Calu3 (cell line): ENCODE data around the gene PSMA8. TPM values are rescaled to one million over a fixed set of nuclear protein-coding genes. Genes with fewer than 3 reads are reported as not detected.
"Not testable (repeated sequence)": the region's sequence is repeated elsewhere in the genome, so short reads cannot be mapped to it uniquely, and the experiment has no call there.

Experiments
- BruUV-seq: library from RNA; stranded (reverse); fragments of 400-500 nt; replicated peaks from 2 replicates; lab custom pipeline; 2021; lab: Mats Ljungman, UMichigan
- CTCF ChIA-PET: fragments of 300-600 bp; sonication (Branson Sonifier 250); formaldehyde crosslinking; loops from one replicate; lab custom pipeline; 2022; ENCODE audit warnings: antibody characterized with exemption; lab: Charles Lee
- DNase-seq: peaks from one replicate; pipeline ENCODE4 v3.0.0; 2022
- H3K27ac Mint-ChIP-seq: one replicate; pipeline ENCODE4 v1.8.0; 2022; ENCODE audit warnings: mixed read lengths; ENCODE audit not compliant: unreplicated experiment
- H3K27me3 Mint-ChIP-seq: one replicate; pipeline ENCODE4 v1.8.0; 2022; ENCODE audit warnings: mixed read lengths; ENCODE audit not compliant: unreplicated experiment
- H3K36me3 Mint-ChIP-seq: one replicate; pipeline ENCODE4 v1.8.0; 2022; ENCODE audit warnings: mild to moderate bottlenecking, moderate library complexity, mixed read lengths; ENCODE audit not compliant: insufficient read depth, unreplicated experiment
- H3K4me1 Mint-ChIP-seq: one replicate; pipeline ENCODE4 v1.8.0; 2022; ENCODE audit warnings: mild to moderate bottlenecking, low read depth, mixed read lengths; ENCODE audit not compliant: unreplicated experiment
- H3K4me3 Mint-ChIP-seq: one replicate; pipeline ENCODE4 v1.8.0; 2022; ENCODE audit warnings: mild to moderate bottlenecking, low read depth, moderate library complexity, mixed read lengths; ENCODE audit not compliant: unreplicated experiment
- H3K9me3 Mint-ChIP-seq: one replicate; pipeline ENCODE4 v1.8.0; 2022; ENCODE audit warnings: low read depth, mixed read lengths; ENCODE audit not compliant: unreplicated experiment
- intact Hi-C: fragments of 100-400 bp; cut with micrococcal nuclease; formaldehyde crosslinking; loops from one replicate; pipeline ENCODE4 v1.10.0; 2022; ENCODE audit not compliant: unreplicated experiment
- total RNA-seq: library from RNA; stranded (reverse); gene quantifications from 2 replicates; pipeline ENCODE4 v1.2.3, GENCODE V29; 2022
- TF ChIP-seq, protein P1 (sequence below): fragments of 200-600 bp; IDR thresholded peaks from one replicate; pipeline ENCODE4 v1.8.0; 2022; ENCODE audit warnings: antibody characterized with exemption; ENCODE audit not compliant: unreplicated experiment

PSMA8 gene
- total RNA-seq, 1 experiment from 2014 or later: not detected

DNA sequence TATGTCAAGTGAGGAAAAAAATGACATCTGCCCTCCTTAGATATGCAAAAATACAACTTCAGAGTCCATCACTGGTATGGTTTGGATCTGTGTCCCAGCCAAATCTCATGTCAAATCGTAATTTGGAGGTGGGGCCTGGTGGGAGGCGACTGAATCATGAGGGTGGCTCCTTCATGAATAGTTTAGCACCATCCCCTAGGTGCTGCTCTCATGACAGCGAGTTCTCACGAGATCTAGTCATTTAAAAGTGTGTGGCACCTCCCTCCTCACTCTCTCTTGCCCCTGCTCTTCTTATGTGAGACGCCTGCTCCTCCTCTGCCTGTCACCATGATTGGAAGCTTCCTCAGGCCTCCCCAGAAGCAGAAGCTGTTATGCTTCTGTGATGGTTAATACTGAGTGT, 5.9 kb upstream of the PSMA8 start:
- DNase-seq: no peak
- intact Hi-C loops: no loop called here
- Mint-ChIP-seq H3K4me3 (no peak overlapping the region), H3K4me1 (no peaks in the 10 kb centered on the region), H3K9me3 (no peaks in the 10 kb centered on the region), H3K27ac (no peak overlapping the region), H3K36me3 (no peaks in the 10 kb centered on the region), H3K27me3 (no peaks in the 10 kb centered on the region)
- CTCF ChIA-PET: interaction anchor here (0.7 kb wide), 1 partner anchor 580 kb away, joined by 5 read pairs; no protein-coding TSS in a partner anchor
- TF ChIP-seq, protein P1, sequence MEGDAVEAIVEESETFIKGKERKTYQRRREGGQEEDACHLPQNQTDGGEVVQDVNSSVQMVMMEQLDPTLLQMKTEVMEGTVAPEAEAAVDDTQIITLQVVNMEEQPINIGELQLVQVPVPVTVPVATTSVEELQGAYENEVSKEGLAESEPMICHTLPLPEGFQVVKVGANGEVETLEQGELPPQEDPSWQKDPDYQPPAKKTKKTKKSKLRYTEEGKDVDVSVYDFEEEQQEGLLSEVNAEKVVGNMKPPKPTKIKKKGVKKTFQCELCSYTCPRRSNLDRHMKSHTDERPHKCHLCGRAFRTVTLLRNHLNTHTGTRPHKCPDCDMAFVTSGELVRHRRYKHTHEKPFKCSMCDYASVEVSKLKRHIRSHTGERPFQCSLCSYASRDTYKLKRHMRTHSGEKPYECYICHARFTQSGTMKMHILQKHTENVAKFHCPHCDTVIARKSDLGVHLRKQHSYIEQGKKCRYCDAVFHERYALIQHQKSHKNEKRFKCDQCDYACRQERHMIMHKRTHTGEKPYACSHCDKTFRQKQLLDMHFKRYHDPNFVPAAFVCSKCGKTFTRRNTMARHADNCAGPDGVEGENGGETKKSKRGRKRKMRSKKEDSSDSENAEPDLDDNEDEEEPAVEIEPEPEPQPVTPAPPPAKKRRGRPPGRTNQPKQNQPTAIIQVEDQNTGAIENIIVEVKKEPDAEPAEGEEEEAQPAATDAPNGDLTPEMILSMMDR: no peak
- BruUV-seq: no TSS peak

DNA sequence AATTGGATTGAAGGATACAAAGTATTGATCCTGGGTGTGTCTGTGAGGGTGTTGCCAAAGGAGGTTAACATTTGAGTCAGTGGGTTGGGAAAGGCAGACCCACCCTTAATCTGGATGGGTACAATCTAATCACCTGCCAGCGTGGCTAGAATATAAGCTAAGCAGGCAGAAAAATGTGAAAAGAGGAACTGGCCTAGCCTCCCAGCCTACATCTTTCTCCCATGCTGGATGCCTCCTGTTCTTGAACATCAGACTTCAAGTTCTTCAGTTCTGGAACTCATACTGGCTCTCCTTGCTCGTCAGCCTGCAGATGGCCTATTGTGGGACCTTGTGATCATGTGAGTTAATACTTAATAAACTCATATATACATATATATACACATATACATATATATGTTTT, 5.5 kb upstream of the PSMA8 start:
- H3K4me1 Mint-ChIP-seq, H3K36me3 Mint-ChIP-seq, intact Hi-C loops: not testable (repeated sequence)

DNA sequence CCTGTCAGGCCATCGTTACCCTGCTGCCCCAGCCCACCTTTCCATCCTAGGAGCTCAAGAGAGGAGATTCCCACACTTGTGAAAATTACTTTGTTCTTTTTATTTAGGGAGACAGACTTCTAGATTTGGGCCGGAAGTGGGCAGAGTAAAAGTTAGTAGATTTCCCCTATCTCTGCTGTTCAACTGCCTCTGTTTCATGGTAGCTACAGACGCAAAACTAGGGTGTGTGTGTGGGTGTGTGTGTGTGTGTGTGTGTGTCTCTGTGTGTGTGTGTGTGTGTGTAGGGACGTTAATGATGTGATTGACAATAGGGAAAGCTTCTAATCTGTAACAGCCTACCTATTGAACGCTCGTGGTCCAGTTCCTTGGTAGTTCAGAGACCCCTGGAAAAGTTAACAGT, 438 bp downstream of the PSMA8 start:
- H3K36me3 Mint-ChIP-seq: no peaks in the 10 kb centered on the region
- no peak for DNase-seq
- no TSS peak for BruUV-seq
- TF ChIP-seq, protein P1: no peak
- no peaks in the 10 kb centered on the region for H3K9me3 Mint-ChIP-seq
- intact Hi-C loops: no loop called here
- no peaks in the 10 kb centered on the region for H3K27me3 Mint-ChIP-seq
- no peaks in the 10 kb centered on the region for H3K4me1 Mint-ChIP-seq
- CTCF ChIA-PET: no interaction called here
- no peak overlapping the region for H3K4me3 Mint-ChIP-seq
- H3K27ac Mint-ChIP-seq: no peak overlapping the region

More for the DNA sequence above, 5.5 kb upstream of the PSMA8 start:
- CTCF ChIA-PET: interaction anchor here (0.7 kb wide), 1 partner anchor 579 kb away, joined by 5 read pairs; no protein-coding TSS in a partner anchor
- not testable (repeated sequence) for DNase-seq, BruUV-seq, H3K27me3 Mint-ChIP-seq, H3K4me3 Mint-ChIP-seq, H3K27ac Mint-ChIP-seq, H3K9me3 Mint-ChIP-seq

DNA sequence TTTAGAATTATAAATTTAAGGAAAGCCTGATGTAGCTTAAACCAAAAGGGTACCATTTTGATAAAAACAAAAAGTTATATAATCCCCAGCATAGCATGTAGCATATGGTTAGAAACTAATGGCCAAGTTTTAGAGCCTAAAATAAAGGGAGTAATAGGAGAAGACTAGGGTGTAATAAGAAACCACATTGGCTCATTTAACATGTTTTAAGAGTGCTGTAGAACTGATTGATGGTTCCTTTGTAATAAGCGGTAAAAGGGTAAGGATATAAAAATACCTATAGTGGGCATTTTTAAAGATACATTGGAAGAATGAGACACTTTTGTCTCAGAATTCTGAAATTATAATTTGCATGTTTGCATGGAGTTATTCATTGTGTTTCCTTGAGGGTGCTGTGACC, 1.9 kb downstream of the PSMA8 start:
- Mint-ChIP-seq H3K9me3 (no peaks in the 10 kb centered on the region), H3K27ac (no peak overlapping the region), H3K4me1 (no peaks in the 10 kb centered on the region), H3K4me3 (no peak overlapping the region), H3K36me3 (no peaks in the 10 kb centered on the region), H3K27me3 (no peaks in the 10 kb centered on the region)
- DNase-seq: no peak
- CTCF ChIA-PET: no interaction called here
- intact Hi-C loops: no loop called here
- TF ChIP-seq, protein P1: no peak
- no TSS peak for BruUV-seq

DNA sequence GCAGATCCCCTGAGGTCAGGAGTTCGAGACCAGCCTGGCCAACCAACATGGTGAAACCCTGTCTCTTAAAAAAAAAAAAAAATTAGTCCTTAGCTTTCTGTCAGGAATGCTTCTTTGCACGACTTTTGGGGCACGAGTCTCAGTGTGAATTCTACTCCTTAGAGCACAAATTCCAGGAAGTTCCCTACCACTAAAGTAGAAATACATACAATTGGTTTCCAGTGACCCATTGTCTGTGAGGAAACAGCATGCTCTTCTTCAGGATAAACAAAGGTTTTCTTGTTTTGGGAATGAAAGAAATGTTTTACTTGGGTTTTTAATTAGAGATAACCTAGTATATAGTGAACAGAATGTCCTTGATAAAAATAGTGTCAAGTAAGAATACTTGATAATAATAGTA, 23.7 kb downstream of the PSMA8 start:
- no peaks in the 10 kb centered on the region for H3K4me1 Mint-ChIP-seq
- BruUV-seq: no TSS peak
- DNase-seq: no peak
- no peaks in the 10 kb centered on the region for H3K9me3 Mint-ChIP-seq
- no peaks in the 10 kb centered on the region for H3K27me3 Mint-ChIP-seq
- H3K36me3 Mint-ChIP-seq: no peaks in the 10 kb centered on the region
- TF ChIP-seq, protein P1: no peak
- CTCF ChIA-PET: no interaction called here
- H3K4me3 Mint-ChIP-seq: no peak overlapping the region
- intact Hi-C loops: no loop called here
- no peak overlapping the region for H3K27ac Mint-ChIP-seq
